Stimulated activated naive CD4-positive, alpha-beta T cell treated with Interleukin-2 at 50 U/mL for 16 hours (primary cell): ENCODE measurements around the gene GRID1.
"Not testable (repeated sequence)": the region's sequence is repeated elsewhere in the genome, so short reads cannot be mapped to it uniquely, and the experiment has no call there.

ENCODE experiments used
- DNase-seq: peaks from one replicate; lab custom pipeline; 2025; lab: John Stamatoyannopoulos, UW

The GRID1 gene

GRCh38 chr10:85986777-85987176 lies 379.8 kb downstream of the GRID1 start:
- no peak for DNase-seq

GRCh38 chr10:85983051-85983450 lies 383.5 kb downstream of the GRID1 start:
- no peak for DNase-seq

GRCh38 chr10:85979598-85979997 lies 387.0 kb downstream of the GRID1 start:
- DNase-seq: no peak

GRCh38 chr10:85978566-85979358 lies 387.8 kb downstream of the GRID1 start:
- no peak for DNase-seq

- no peak for DNase-seq
These were observed 389.0 kb downstream of the GRID1 start for GRCh38 chr10:85977642-85978041.

- no peak for DNase-seq
These were observed 390.3 kb downstream of the GRID1 start for GRCh38 chr10:85976267-85976793.

GRCh38 chr10:85971494-85971893 lies 395.1 kb downstream of the GRID1 start:
- no peak for DNase-seq

- no peak for DNase-seq
These were observed 399.0 kb downstream of the GRID1 start for GRCh38 chr10:85967594-85967993.

GRCh38 chr10:85961479-85962067 lies 405.0 kb downstream of the GRID1 start:
- no peak for DNase-seq

GRCh38 chr10:85961073-85961472 lies 405.5 kb downstream of the GRID1 start:
- no peak for DNase-seq

GRCh38 chr10:85959239-85959638 lies 407.4 kb downstream of the GRID1 start:
- DNase-seq: no peak

GRCh38 chr10:85950921-85951320 lies 415.7 kb downstream of the GRID1 start:
- DNase-seq: no peak

GRCh38 chr10:85946713-85947326 lies 419.8 kb downstream of the GRID1 start:
- DNase-seq: no peak

GRCh38 chr10:85936161-85936560 lies 430.4 kb downstream of the GRID1 start:
- DNase-seq: no peak

- no peak for DNase-seq
These were observed 432.0 kb downstream of the GRID1 start for GRCh38 chr10:85934586-85934985.

- not testable (repeated sequence) for DNase-seq
These were observed 436.6 kb downstream of the GRID1 start for GRCh38 chr10:85929993-85930392.

GRCh38 chr10:85927952-85928665 lies 438.5 kb downstream of the GRID1 start:
- no peak for DNase-seq

- no peak for DNase-seq
These were observed 439.6 kb downstream of the GRID1 start for GRCh38 chr10:85926986-85927385.

- DNase-seq: no peak
These were observed 440.5 kb downstream of the GRID1 start for GRCh38 chr10:85926136-85926535.

- no peak for DNase-seq
These were observed 441.3 kb downstream of the GRID1 start for GRCh38 chr10:85925201-85925750.

GRCh38 chr10:85924382-85925102 lies 442.1 kb downstream of the GRID1 start:
- DNase-seq: no peak
